Measurements from ENCODE around the gene ACSL6.

DNA sequence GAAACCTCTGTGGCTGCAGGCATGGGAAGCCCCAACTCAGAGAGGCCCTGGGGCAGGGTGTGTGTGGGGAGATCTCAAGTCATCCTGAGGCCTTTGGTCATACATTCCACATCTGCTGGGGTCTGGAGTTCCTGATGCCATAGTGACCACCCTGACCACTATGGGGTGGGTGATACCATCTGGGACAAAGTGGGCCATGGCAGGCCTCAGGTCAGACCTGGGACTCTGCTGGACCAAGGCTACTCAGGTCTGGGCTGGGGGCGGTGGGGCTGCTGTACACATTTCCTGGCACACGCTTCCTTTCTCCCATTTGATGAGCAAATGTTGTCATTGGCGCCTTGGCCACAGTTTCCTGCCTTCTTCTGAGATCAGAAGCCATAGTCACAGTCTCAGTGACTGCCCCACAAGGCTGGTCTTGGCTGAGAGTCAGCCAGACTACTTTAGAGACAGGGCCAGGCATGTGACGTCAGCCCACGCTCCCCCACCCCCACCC, 15.1 kb upstream of the ACSL6 start:
- TF ChIP-seq, protein P1, sequence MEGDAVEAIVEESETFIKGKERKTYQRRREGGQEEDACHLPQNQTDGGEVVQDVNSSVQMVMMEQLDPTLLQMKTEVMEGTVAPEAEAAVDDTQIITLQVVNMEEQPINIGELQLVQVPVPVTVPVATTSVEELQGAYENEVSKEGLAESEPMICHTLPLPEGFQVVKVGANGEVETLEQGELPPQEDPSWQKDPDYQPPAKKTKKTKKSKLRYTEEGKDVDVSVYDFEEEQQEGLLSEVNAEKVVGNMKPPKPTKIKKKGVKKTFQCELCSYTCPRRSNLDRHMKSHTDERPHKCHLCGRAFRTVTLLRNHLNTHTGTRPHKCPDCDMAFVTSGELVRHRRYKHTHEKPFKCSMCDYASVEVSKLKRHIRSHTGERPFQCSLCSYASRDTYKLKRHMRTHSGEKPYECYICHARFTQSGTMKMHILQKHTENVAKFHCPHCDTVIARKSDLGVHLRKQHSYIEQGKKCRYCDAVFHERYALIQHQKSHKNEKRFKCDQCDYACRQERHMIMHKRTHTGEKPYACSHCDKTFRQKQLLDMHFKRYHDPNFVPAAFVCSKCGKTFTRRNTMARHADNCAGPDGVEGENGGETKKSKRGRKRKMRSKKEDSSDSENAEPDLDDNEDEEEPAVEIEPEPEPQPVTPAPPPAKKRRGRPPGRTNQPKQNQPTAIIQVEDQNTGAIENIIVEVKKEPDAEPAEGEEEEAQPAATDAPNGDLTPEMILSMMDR (IDR thresholded peaks at IDR 0.05) = no peak
- no peak for TF ChIP-seq POLR2AphosphoS5 (IDR thresholded peaks at IDR 0.05)
- no peak for TF ChIP-seq POLR2A (IDR thresholded peaks at IDR 0.05)
